T-helper 9 cell (primary cell): Measurements from ENCODE around the gene TXNDC9.
"Not testable (repeated sequence)": the region's sequence is repeated elsewhere in the genome, so short reads cannot be mapped to it uniquely, and the experiment has no call there.

ENCODE experiments used
- DNase-seq: peaks from one replicate; pipeline ENCODE4 v3.0.0-alpha.2; 2020

The TXNDC9 gene

GRCh38 chr2:99317873-99318200 lies 18.3 kb downstream of the TXNDC9 start:
- not testable (repeated sequence) for DNase-seq

- DNase-seq = no peak
Observed at GRCh38 chr2:99317161-99317872, 18.8 kb downstream of the TXNDC9 start.

GRCh38 chr2:99301097-99301496 lies 35.0 kb downstream of the TXNDC9 start, which contains the start of gene LYG1:
LYG1 (minus strand) TSS chr2:99301197; CDS start chr2:99295670, 5,527 bp downstream.
- not testable (repeated sequence) for DNase-seq

GRCh38 chr2:99299580-99299979 lies 36.6 kb downstream of the TXNDC9 start:
- DNase-seq = no peak

GRCh38 chr2:99297994-99298393 lies 38.1 kb downstream of the TXNDC9 start:
- no peak for DNase-seq

GRCh38 chr2:99285526-99285925 lies 50.6 kb downstream of the TXNDC9 start:
- DNase-seq = no peak

GRCh38 chr2:99279969-99280695 lies 56.0 kb downstream of the TXNDC9 start:
- DNase-seq = no peak

- no peak for DNase-seq
Observed at GRCh38 chr2:99278793-99279291, 57.3 kb downstream of the TXNDC9 start.

- not testable (repeated sequence) for DNase-seq
Observed at GRCh38 chr2:99278195-99278765, 57.9 kb downstream of the TXNDC9 start.

GRCh38 chr2:99275882-99276281 lies 60.3 kb downstream of the TXNDC9 start:
- no peak for DNase-seq
